Activated CD8-positive, alpha-beta T cell treated with anti-CD3 and anti-CD28 coated beads for 36 hours (primary cell): ENCODE data around the gene CLK2. TPM values are rescaled to one million over a fixed set of nuclear protein-coding genes. Genes with fewer than 3 reads are reported as not detected.

ENCODE experiments used
- ATAC-seq: fragments of 200-7000 bp; cut with Tn5 transposase; one replicate; pipeline ENCODE4 v1.10.0; 2021; ENCODE audit warnings: mild to moderate bottlenecking, moderate library complexity
- CTCF ChIA-PET: fragments of 350-600 bp; sonication (Branson Sonifier 250); formaldehyde crosslinking; loops from one replicate; lab custom pipeline; 2021; ENCODE audit warnings: antibody characterized with exemption; lab: Charles Lee
- POLR2A ChIA-PET: fragments of 350-600 bp; sonication (Branson Sonifier 250); formaldehyde crosslinking; loops from one replicate; lab custom pipeline; 2021; ENCODE audit warnings: antibody characterized with exemption; lab: Charles Lee
- DNase-seq: peaks from one replicate; pipeline ENCODE4 v3.0.0-alpha.2; 2020
- H3K27ac Mint-ChIP-seq: one replicate; pipeline ENCODE4 v1.8.0; 2021; ENCODE audit warnings: mild to moderate bottlenecking, mixed read lengths
- H3K27me3 Mint-ChIP-seq: one replicate; pipeline ENCODE4 v1.8.0; 2021; ENCODE audit warnings: mixed read lengths
- H3K36me3 Mint-ChIP-seq: one replicate; pipeline ENCODE4 v1.8.0; 2021; ENCODE audit warnings: low read depth, mixed read lengths
- H3K4me1 Mint-ChIP-seq: one replicate; pipeline ENCODE4 v1.8.0; 2021; ENCODE audit warnings: low read depth, mixed read lengths
- H3K4me3 Mint-ChIP-seq: one replicate; pipeline ENCODE4 v1.8.0; 2021; ENCODE audit warnings: mild to moderate bottlenecking, moderate library complexity, mixed read lengths
- H3K9me3 Mint-ChIP-seq: one replicate; pipeline ENCODE4 v1.8.0; 2021; ENCODE audit warnings: mixed read lengths
- intact Hi-C: fragments of 100-400 bp; cut with micrococcal nuclease; formaldehyde crosslinking; loops from one replicate; pipeline ENCODE4 v1.10.0; 2022
- total RNA-seq, 2 experiments: library from RNA; stranded (reverse); gene quantifications; one replicate each; pipeline ENCODE4 v1.2.3, GENCODE V29; 2021
- TF ChIP-seq, protein P1 (sequence below): fragments of 200-600 bp; IDR thresholded peaks from one replicate; pipeline ENCODE4 v1.8.0; 2022; ENCODE audit warnings: antibody characterized with exemption, mild to moderate bottlenecking

The CLK2 gene
- total RNA-seq, 2 experiments from 2014 or later: 80.6 to 85.4 TPM

- Mint-ChIP-seq H3K4me3 (no peak overlapping the region), H3K27me3 (peaks cover 30% of the 10 kb centered on the region), H3K36me3 (no peaks in the 10 kb centered on the region), H3K27ac (no peak overlapping the region), H3K4me1 (peaks cover 4% of the 10 kb centered on the region), H3K9me3 (no peaks in the 10 kb centered on the region)
- intact Hi-C loops: no loop called here
- POLR2A ChIA-PET: no interaction called here
- CTCF ChIA-PET: no interaction called here
- DNase-seq: no peak
- no peak for ATAC-seq
- TF ChIP-seq, protein P1, sequence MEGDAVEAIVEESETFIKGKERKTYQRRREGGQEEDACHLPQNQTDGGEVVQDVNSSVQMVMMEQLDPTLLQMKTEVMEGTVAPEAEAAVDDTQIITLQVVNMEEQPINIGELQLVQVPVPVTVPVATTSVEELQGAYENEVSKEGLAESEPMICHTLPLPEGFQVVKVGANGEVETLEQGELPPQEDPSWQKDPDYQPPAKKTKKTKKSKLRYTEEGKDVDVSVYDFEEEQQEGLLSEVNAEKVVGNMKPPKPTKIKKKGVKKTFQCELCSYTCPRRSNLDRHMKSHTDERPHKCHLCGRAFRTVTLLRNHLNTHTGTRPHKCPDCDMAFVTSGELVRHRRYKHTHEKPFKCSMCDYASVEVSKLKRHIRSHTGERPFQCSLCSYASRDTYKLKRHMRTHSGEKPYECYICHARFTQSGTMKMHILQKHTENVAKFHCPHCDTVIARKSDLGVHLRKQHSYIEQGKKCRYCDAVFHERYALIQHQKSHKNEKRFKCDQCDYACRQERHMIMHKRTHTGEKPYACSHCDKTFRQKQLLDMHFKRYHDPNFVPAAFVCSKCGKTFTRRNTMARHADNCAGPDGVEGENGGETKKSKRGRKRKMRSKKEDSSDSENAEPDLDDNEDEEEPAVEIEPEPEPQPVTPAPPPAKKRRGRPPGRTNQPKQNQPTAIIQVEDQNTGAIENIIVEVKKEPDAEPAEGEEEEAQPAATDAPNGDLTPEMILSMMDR: no peak
Observed at GRCh38 chr1:155297384-155297783, 24.1 kb upstream of the CLK2 start.

- H3K9me3 Mint-ChIP-seq: no peaks in the 10 kb centered on the region
- peaks cover 4% of the 10 kb centered on the region for H3K4me1 Mint-ChIP-seq
- DNase-seq (no peak), ATAC-seq (no peak)
- intact Hi-C loops: no loop called here
- no peaks in the 10 kb centered on the region for H3K36me3 Mint-ChIP-seq
- ChIA-PET POLR2A (no interaction called here), CTCF (no interaction called here)
- H3K27ac Mint-ChIP-seq: no peak overlapping the region
- H3K4me3 Mint-ChIP-seq: no peak overlapping the region
- H3K27me3 Mint-ChIP-seq: peaks cover 30% of the 10 kb centered on the region
- TF ChIP-seq, protein P1: no peak
Observed at GRCh38 chr1:155296661-155297060, 23.4 kb upstream of the CLK2 start.

DNA sequence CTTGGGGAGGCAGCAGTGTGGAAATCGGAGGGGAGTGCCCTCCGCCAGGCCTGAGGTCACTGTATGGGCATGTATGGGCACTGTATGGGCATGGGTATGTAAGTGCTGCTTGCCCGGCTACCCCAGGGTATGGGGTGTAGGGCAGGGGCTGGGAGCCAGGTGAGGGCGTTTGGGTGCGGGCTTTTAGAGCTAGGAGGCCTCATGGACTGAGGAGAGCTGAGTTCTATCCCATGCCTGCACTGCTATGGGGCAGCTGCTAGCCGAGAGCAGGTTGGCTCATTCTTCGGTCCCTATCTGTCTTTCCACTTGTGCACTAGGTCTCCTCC lies 22.6 kb upstream of the CLK2 start:
- ChIA-PET POLR2A (no interaction called here), CTCF (no interaction called here)
- Mint-ChIP-seq H3K4me1 (peaks cover 4% of the 10 kb centered on the region), H3K36me3 (no peaks in the 10 kb centered on the region), H3K9me3 (no peaks in the 10 kb centered on the region), H3K27ac (no peak overlapping the region), H3K4me3 (no peak overlapping the region), H3K27me3 (peaks cover 30% of the 10 kb centered on the region)
- intact Hi-C loops: no loop called here
- TF ChIP-seq, protein P1: no peak
- DNase-seq (no peak), ATAC-seq (no peak)

- DNase-seq: no peak
- H3K9me3 Mint-ChIP-seq: no peaks in the 10 kb centered on the region
- peaks cover 30% of the 10 kb centered on the region for H3K27me3 Mint-ChIP-seq
- peaks cover 4% of the 10 kb centered on the region for H3K4me1 Mint-ChIP-seq
- H3K27ac Mint-ChIP-seq: no peak overlapping the region
- peak; percentile 27 for ATAC-seq
- CTCF ChIA-PET: no interaction called here
- no peak overlapping the region for H3K4me3 Mint-ChIP-seq
- TF ChIP-seq, protein P1: no peak
- H3K36me3 Mint-ChIP-seq: no peaks in the 10 kb centered on the region
- POLR2A ChIA-PET: interaction anchor here (0.8 to 1.1 kb wide), 2 partner anchors 44 to 47 kb away, joined by 3 to 5 read pairs; no protein-coding TSS in a partner anchor
- intact Hi-C loops: no loop called here
Observed at GRCh38 chr1:155295183-155295941, 22.1 kb upstream of the CLK2 start.

- Mint-ChIP-seq H3K9me3 (no peaks in the 10 kb centered on the region), H3K4me3 (no peak overlapping the region), H3K36me3 (no peaks in the 10 kb centered on the region), H3K27ac (no peak overlapping the region), H3K27me3 (peaks cover 33% of the 10 kb centered on the region), H3K4me1 (peaks cover 4% of the 10 kb centered on the region)
- TF ChIP-seq, protein P1: no peak
- ATAC-seq (no peak), DNase-seq (no peak)
- ChIA-PET CTCF (no interaction called here), POLR2A (interaction anchor here (0.8 to 1.1 kb wide), 2 partner anchors 43 to 48 kb away, joined by 3 to 5 read pairs; no protein-coding TSS in a partner anchor)
- intact Hi-C loops: no loop called here
Observed at GRCh38 chr1:155294520-155295182, 21.3 kb upstream of the CLK2 start.
